ENCODE data around the gene LGALSL.

LGALSL gene

DNA sequence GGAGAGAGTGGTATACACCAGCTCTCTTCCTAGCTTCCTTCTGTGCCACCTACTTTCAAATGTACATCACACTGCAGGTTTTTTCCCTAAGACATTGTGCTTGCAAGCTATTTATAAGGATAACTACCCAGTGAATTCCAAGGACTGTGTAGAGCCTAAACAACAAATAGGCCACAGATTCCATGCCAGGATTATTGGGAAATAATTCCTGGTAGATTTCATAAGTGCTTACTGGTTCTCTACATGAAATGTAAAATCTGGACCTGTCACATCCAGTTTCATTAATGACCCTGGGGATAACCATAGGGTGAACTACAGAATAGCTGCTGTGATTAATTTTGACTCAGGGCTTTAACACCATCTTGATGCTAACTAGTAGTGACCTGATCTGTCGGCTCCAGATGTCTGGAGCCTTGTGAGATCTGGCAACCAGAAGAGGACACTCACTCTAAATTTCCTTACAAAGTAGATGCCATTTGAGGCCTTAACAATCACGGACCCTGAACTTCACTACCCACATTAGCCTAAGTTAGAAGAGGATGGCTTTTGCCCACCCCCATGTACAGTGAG lies 34.3 kb upstream of the LGALSL start:
- no peaks in the 10 kb centered on the region for H3K79me2 ChIP-seq (ENCODE audit: insufficient read depth, low read length)
- H4K20me1 ChIP-seq (ENCODE audit: insufficient read depth, low read length, poor library complexity, severe bottlenecking), result no peaks in the 10 kb centered on the region
- no peak for TF ChIP-seq EZH2phosphoT487 (IDR thresholded peaks at IDR 0.05; ENCODE audit: borderline replicate concordance)
- TF ChIP-seq CTCF (conservative IDR thresholded peaks at IDR 0.05; ENCODE audit: low read length), result no peak
- no peaks in the 10 kb centered on the region for H3K27me3 ChIP-seq (ENCODE audit: insufficient read depth, low read length, poor library complexity, severe bottlenecking)
- no peak overlapping the region for H3K9ac ChIP-seq (ENCODE audit: low read depth, low read length, poor library complexity, severe bottlenecking)
- no peaks in the 10 kb centered on the region for H3K4me1 ChIP-seq (ENCODE audit: insufficient read depth, low read length, poor library complexity, severe bottlenecking)
- no peaks in the 10 kb centered on the region for H3K36me3 ChIP-seq (ENCODE audit: insufficient read depth, low read length)
- no peak overlapping the region for H3K4me2 ChIP-seq (ENCODE audit: low read depth, low read length, poor library complexity, severe bottlenecking)
- H3K9me3 ChIP-seq (ENCODE audit: insufficient read depth, low read depth, low read length), result no peaks in the 10 kb centered on the region
- no peak overlapping the region for H3K4me3 ChIP-seq (ENCODE audit: low read length, poor library complexity, severe bottlenecking)
- no peaks in the 10 kb centered on the region for H3F3A ChIP-seq (ENCODE audit: low read depth)
- no peaks in the 10 kb centered on the region for H3K9me2 ChIP-seq (replicated peaks; ENCODE audit: low read depth, low read length)
- H2AFZ ChIP-seq (ENCODE audit: low read length), result no peak overlapping the region

GRCh38 chr2:64420677-64421076 lies 33.3 kb upstream of the LGALSL start:
- TF ChIP-seq CTCF (conservative IDR thresholded peaks at IDR 0.05; ENCODE audit: low read length) (no peak), EZH2phosphoT487 (IDR thresholded peaks at IDR 0.05; ENCODE audit: borderline replicate concordance) (no peak)
- H2AFZ ChIP-seq (ENCODE audit: low read length), result no peak overlapping the region

GRCh38 chr2:64421201-64421600 lies 32.8 kb upstream of the LGALSL start:
- Histone ChIP-seq H2AFZ (ENCODE audit: low read length) (no peak overlapping the region), H3K36me3 (ENCODE audit: insufficient read depth, low read length) (no peaks in the 10 kb centered on the region), H3K4me1 (ENCODE audit: insufficient read depth, low read length, poor library complexity, severe bottlenecking) (no peaks in the 10 kb centered on the region), H3K79me2 (ENCODE audit: insufficient read depth, low read length) (no peaks in the 10 kb centered on the region), H3K9me3 (ENCODE audit: insufficient read depth, low read depth, low read length) (no peaks in the 10 kb centered on the region), H4K20me1 (ENCODE audit: insufficient read depth, low read length, poor library complexity, severe bottlenecking) (no peaks in the 10 kb centered on the region), H3K9me2 (replicated peaks; ENCODE audit: low read depth, low read length) (no peaks in the 10 kb centered on the region), H3K4me2 (ENCODE audit: low read depth, low read length, poor library complexity, severe bottlenecking) (no peak overlapping the region), H3K27me3 (ENCODE audit: insufficient read depth, low read length, poor library complexity, severe bottlenecking) (no peaks in the 10 kb centered on the region), H3K9ac (ENCODE audit: low read depth, low read length, poor library complexity, severe bottlenecking) (no peak overlapping the region), H3F3A (ENCODE audit: low read depth) (no peaks in the 10 kb centered on the region), H3K4me3 (ENCODE audit: low read length, poor library complexity, severe bottlenecking) (no peak overlapping the region)
- TF ChIP-seq CTCF (conservative IDR thresholded peaks at IDR 0.05; ENCODE audit: low read length) (no peak), EZH2phosphoT487 (IDR thresholded peaks at IDR 0.05; ENCODE audit: borderline replicate concordance) (no peak)

More at GRCh38 chr2:64420677-64421076, 33.3 kb upstream of the LGALSL start:
- Histone ChIP-seq H3F3A (ENCODE audit: low read depth) (no peaks in the 10 kb centered on the region), H3K9me3 (ENCODE audit: insufficient read depth, low read depth, low read length) (no peaks in the 10 kb centered on the region), H3K4me3 (ENCODE audit: low read length, poor library complexity, severe bottlenecking) (no peak overlapping the region), H3K4me2 (ENCODE audit: low read depth, low read length, poor library complexity, severe bottlenecking) (no peak overlapping the region), H3K27me3 (ENCODE audit: insufficient read depth, low read length, poor library complexity, severe bottlenecking) (no peaks in the 10 kb centered on the region), H3K4me1 (ENCODE audit: insufficient read depth, low read length, poor library complexity, severe bottlenecking) (no peaks in the 10 kb centered on the region), H3K79me2 (ENCODE audit: insufficient read depth, low read length) (no peaks in the 10 kb centered on the region), H3K36me3 (ENCODE audit: insufficient read depth, low read length) (no peaks in the 10 kb centered on the region), H3K9ac (ENCODE audit: low read depth, low read length, poor library complexity, severe bottlenecking) (no peak overlapping the region), H4K20me1 (ENCODE audit: insufficient read depth, low read length, poor library complexity, severe bottlenecking) (no peaks in the 10 kb centered on the region), H3K9me2 (replicated peaks; ENCODE audit: low read depth, low read length) (no peaks in the 10 kb centered on the region)

Data from Loucy (cell line).